HUES48 (cell line): ENCODE results near the gene DUS1L.

ENCODE experiments used
- H3K27ac ChIP-seq: one replicate; pipeline ENCODE4 v1.7.0; 2013; ENCODE audit warnings: low read depth, low read length, inconsistent platforms
- H3K27me3 ChIP-seq: 2 replicates; pipeline ENCODE4 v1.6.1; 2013; ENCODE audit warnings: mild to moderate bottlenecking, low read length; ENCODE audit not compliant: control insufficient read depth, insufficient read depth
- H3K36me3 ChIP-seq: 2 replicates; pipeline ENCODE4 v1.6.1; 2013; ENCODE audit warnings: low read length; ENCODE audit not compliant: control insufficient read depth, insufficient read depth
- H3K4me1 ChIP-seq: 2 replicates; pipeline ENCODE4 v1.6.1; 2013; ENCODE audit warnings: mild to moderate bottlenecking, low read length; ENCODE audit not compliant: control insufficient read depth, insufficient read depth
- H3K4me3 ChIP-seq: 2 replicates; pipeline ENCODE4 v1.5.1; 2013; ENCODE audit warnings: mild to moderate bottlenecking, low read depth, low read length
- H3K9ac ChIP-seq: 2 replicates; pipeline ENCODE4 v1.6.1; 2013; ENCODE audit warnings: mild to moderate bottlenecking, low read depth, low read length, moderate library complexity
- H3K9me3 ChIP-seq: 2 replicates; pipeline ENCODE4 v1.6.1; 2013; ENCODE audit warnings: low read length; ENCODE audit not compliant: control insufficient read depth, insufficient read depth

DUS1L gene

GRCh38 chr17:82017612-82018151, 47.9 kb downstream of the DUS1L start:
- H3K4me1 ChIP-seq: 0 out of 2 replicates have a peak, but pooled peaks cover 5% of the 10 kb centered on the region
- H3K4me3 ChIP-seq: no peak overlapping the region
- H3K9me3 ChIP-seq: no peaks in the 10 kb centered on the region
- peaks cover 10% of the 10 kb centered on the region for H3K36me3 ChIP-seq
- no peak overlapping the region for H3K27ac ChIP-seq
- H3K9ac ChIP-seq: no peak overlapping the region
- H3K27me3 ChIP-seq: no peaks in the 10 kb centered on the region

GRCh38 chr17:82016875-82017459, 48.6 kb downstream of the DUS1L start:
- H3K36me3 ChIP-seq: peaks cover 10% of the 10 kb centered on the region
- H3K9me3 ChIP-seq: no peaks in the 10 kb centered on the region
- 0 out of 2 replicates have a peak, but pooled peaks cover 5% of the 10 kb centered on the region for H3K4me1 ChIP-seq
- H3K9ac ChIP-seq: no peak overlapping the region
- H3K27me3 ChIP-seq: no peaks in the 10 kb centered on the region
- H3K4me3 ChIP-seq: no peak overlapping the region
- no peak overlapping the region for H3K27ac ChIP-seq

GRCh38 chr17:82016061-82016874, 49.3 kb downstream of the DUS1L start:
- Histone ChIP-seq H3K27me3 (no peaks in the 10 kb centered on the region), H3K27ac (no peak overlapping the region), H3K4me3 (no peak overlapping the region), H3K4me1 (no peaks in the 10 kb centered on the region), H3K36me3 (peaks cover 10% of the 10 kb centered on the region), H3K9me3 (no peaks in the 10 kb centered on the region), H3K9ac (no peak overlapping the region)

GRCh38 chr17:82015311-82015971, 50.2 kb downstream of the DUS1L start:
- no peaks in the 10 kb centered on the region for H3K27me3 ChIP-seq
- H3K9me3 ChIP-seq: no peaks in the 10 kb centered on the region
- H3K9ac ChIP-seq: no peak overlapping the region
- H3K4me1 ChIP-seq: no peaks in the 10 kb centered on the region
- no peak overlapping the region for H3K27ac ChIP-seq
- no peak overlapping the region for H3K4me3 ChIP-seq
- peaks cover 10% of the 10 kb centered on the region for H3K36me3 ChIP-seq

- H3K4me1 ChIP-seq: no peaks in the 10 kb centered on the region
- no peaks in the 10 kb centered on the region for H3K27me3 ChIP-seq
- no peak overlapping the region for H3K9ac ChIP-seq
- H3K36me3 ChIP-seq: peaks cover 10% of the 10 kb centered on the region
- H3K27ac ChIP-seq: no peak overlapping the region
- H3K9me3 ChIP-seq: no peaks in the 10 kb centered on the region
- H3K4me3 ChIP-seq: no peak overlapping the region
Observed at GRCh38 chr17:82014971-82015310, 50.7 kb downstream of the DUS1L start.

GRCh38 chr17:82014432-82014831, 51.2 kb downstream of the DUS1L start:
- no peak overlapping the region for H3K4me3 ChIP-seq
- peaks cover 10% of the 10 kb centered on the region for H3K36me3 ChIP-seq
- no peak overlapping the region for H3K9ac ChIP-seq
- no peaks in the 10 kb centered on the region for H3K9me3 ChIP-seq
- no peaks in the 10 kb centered on the region for H3K4me1 ChIP-seq
- no peak overlapping the region for H3K27ac ChIP-seq
- H3K27me3 ChIP-seq: no peaks in the 10 kb centered on the region

- Histone ChIP-seq H3K9ac (no peak overlapping the region), H3K9me3 (no peaks in the 10 kb centered on the region), H3K4me3 (no peak overlapping the region), H3K27ac (no peak overlapping the region), H3K27me3 (no peaks in the 10 kb centered on the region), H3K4me1 (no peaks in the 10 kb centered on the region), H3K36me3 (peaks cover 7% of the 10 kb centered on the region)
Observed at GRCh38 chr17:82013772-82014321, 51.8 kb downstream of the DUS1L start.

GRCh38 chr17:82013341-82013740, 52.3 kb downstream of the DUS1L start:
- Histone ChIP-seq H3K9ac (no peak overlapping the region), H3K4me1 (no peaks in the 10 kb centered on the region), H3K9me3 (no peaks in the 10 kb centered on the region), H3K27ac (no peak overlapping the region), H3K36me3 (peaks cover 2% of the 10 kb centered on the region; the same call in 1 of the 2 replicates), H3K27me3 (no peaks in the 10 kb centered on the region), H3K4me3 (no peak overlapping the region)

- Histone ChIP-seq H3K9ac (no peak overlapping the region), H3K9me3 (no peaks in the 10 kb centered on the region), H3K4me3 (no peak overlapping the region), H3K4me1 (no peaks in the 10 kb centered on the region), H3K27ac (peak overlapping the region; percentile 42), H3K36me3 (no peaks in the 10 kb centered on the region), H3K27me3 (no peaks in the 10 kb centered on the region)
Observed at GRCh38 chr17:82012640-82013295, 52.8 kb downstream of the DUS1L start.

- no peak overlapping the region for H3K4me3 ChIP-seq
- H3K36me3 ChIP-seq: no peaks in the 10 kb centered on the region
- peak overlapping the region; percentile 42 for H3K27ac ChIP-seq
- H3K9ac ChIP-seq: no peak overlapping the region
- H3K9me3 ChIP-seq: no peaks in the 10 kb centered on the region
- H3K4me1 ChIP-seq: no peaks in the 10 kb centered on the region
- no peaks in the 10 kb centered on the region for H3K27me3 ChIP-seq
Observed at GRCh38 chr17:82012261-82012639, 53.4 kb downstream of the DUS1L start.
